Measurements from ENCODE around the gene ARHGEF4.

ARHGEF4 gene

GRCh38 chr2:131046918-131047652 is 210.4 kb downstream of the ARHGEF4 start:
- H3K4me3 ChIP-seq (ENCODE audit: low read length), result no peak overlapping the region
- TF ChIP-seq ZNF274 (IDR thresholded peaks at IDR 0.05; ENCODE audit: low read depth, low read length), result no peak

GRCh38 chr2:131047920-131048560 is 211.3 kb downstream of the ARHGEF4 start:
- no peak for TF ChIP-seq ZNF274 (IDR thresholded peaks at IDR 0.05; ENCODE audit: low read depth, low read length)
- H3K4me3 ChIP-seq (ENCODE audit: low read length), result no peak overlapping the region

GRCh38 chr2:131048641-131049040 is 211.9 kb downstream of the ARHGEF4 start:
- no peak for TF ChIP-seq ZNF274 (IDR thresholded peaks at IDR 0.05; ENCODE audit: low read depth, low read length)
- no peak overlapping the region for H3K4me3 ChIP-seq (ENCODE audit: low read length)

- H3K4me3 ChIP-seq (ENCODE audit: low read length), result no peak overlapping the region
- TF ChIP-seq ZNF274 (IDR thresholded peaks at IDR 0.05; ENCODE audit: low read depth, low read length), result no peak
Observed at GRCh38 chr2:131049150-131049718, 212.5 kb downstream of the ARHGEF4 start.

GRCh38 chr2:131050896-131051295 is 214.2 kb downstream of the ARHGEF4 start:
- no peak overlapping the region for H3K4me3 ChIP-seq (ENCODE audit: low read length)
- TF ChIP-seq ZNF274 (IDR thresholded peaks at IDR 0.05; ENCODE audit: low read depth, low read length), result no peak

- no peak for TF ChIP-seq ZNF274 (IDR thresholded peaks at IDR 0.05; ENCODE audit: low read depth, low read length)
- no peak overlapping the region for H3K4me3 ChIP-seq (ENCODE audit: low read length)
Observed at GRCh38 chr2:131052741-131053263, 216.1 kb downstream of the ARHGEF4 start.

- TF ChIP-seq ZNF274 (IDR thresholded peaks at IDR 0.05; ENCODE audit: low read depth, low read length), result no peak
- H3K4me3 ChIP-seq (ENCODE audit: low read length), result no peak overlapping the region
Observed at GRCh38 chr2:131054488-131054887, 217.8 kb downstream of the ARHGEF4 start.

GRCh38 chr2:131055169-131056065 is 218.7 kb downstream of the ARHGEF4 start:
- no peak for TF ChIP-seq ZNF274 (IDR thresholded peaks at IDR 0.05; ENCODE audit: low read depth, low read length)
- H3K4me3 ChIP-seq (ENCODE audit: low read length), result no peak overlapping the region

GRCh38 chr2:131056204-131056931 is 219.7 kb downstream of the ARHGEF4 start:
- no peak for TF ChIP-seq ZNF274 (IDR thresholded peaks at IDR 0.05; ENCODE audit: low read depth, low read length)
- no peak overlapping the region for H3K4me3 ChIP-seq (ENCODE audit: low read length)

- no peak overlapping the region for H3K4me3 ChIP-seq (ENCODE audit: low read length)
- TF ChIP-seq ZNF274 (IDR thresholded peaks at IDR 0.05; ENCODE audit: low read depth, low read length), result no peak
Observed at GRCh38 chr2:131056932-131057287, 220.2 kb downstream of the ARHGEF4 start.

GRCh38 chr2:131058214-131058843 is 221.6 kb downstream of the ARHGEF4 start:
- no peak overlapping the region for H3K4me3 ChIP-seq (ENCODE audit: low read length)
- no peak for TF ChIP-seq ZNF274 (IDR thresholded peaks at IDR 0.05; ENCODE audit: low read depth, low read length)

- no peak overlapping the region for H3K4me3 ChIP-seq (ENCODE audit: low read length)
- TF ChIP-seq ZNF274 (IDR thresholded peaks at IDR 0.05; ENCODE audit: low read depth, low read length), result no peak
Observed at GRCh38 chr2:131058920-131059319, 222.2 kb downstream of the ARHGEF4 start.

Data from GM08714 (cell line).